Glomerular visceral epithelial cell (primary cell): ENCODE results near the gene FAM240A.

Experiments
- DNase-seq: peaks from one replicate; pipeline ENCODE4 v3.0.0-alpha.2; 2016; ENCODE audit errors: extremely low spot score

FAM240A gene

DNA sequence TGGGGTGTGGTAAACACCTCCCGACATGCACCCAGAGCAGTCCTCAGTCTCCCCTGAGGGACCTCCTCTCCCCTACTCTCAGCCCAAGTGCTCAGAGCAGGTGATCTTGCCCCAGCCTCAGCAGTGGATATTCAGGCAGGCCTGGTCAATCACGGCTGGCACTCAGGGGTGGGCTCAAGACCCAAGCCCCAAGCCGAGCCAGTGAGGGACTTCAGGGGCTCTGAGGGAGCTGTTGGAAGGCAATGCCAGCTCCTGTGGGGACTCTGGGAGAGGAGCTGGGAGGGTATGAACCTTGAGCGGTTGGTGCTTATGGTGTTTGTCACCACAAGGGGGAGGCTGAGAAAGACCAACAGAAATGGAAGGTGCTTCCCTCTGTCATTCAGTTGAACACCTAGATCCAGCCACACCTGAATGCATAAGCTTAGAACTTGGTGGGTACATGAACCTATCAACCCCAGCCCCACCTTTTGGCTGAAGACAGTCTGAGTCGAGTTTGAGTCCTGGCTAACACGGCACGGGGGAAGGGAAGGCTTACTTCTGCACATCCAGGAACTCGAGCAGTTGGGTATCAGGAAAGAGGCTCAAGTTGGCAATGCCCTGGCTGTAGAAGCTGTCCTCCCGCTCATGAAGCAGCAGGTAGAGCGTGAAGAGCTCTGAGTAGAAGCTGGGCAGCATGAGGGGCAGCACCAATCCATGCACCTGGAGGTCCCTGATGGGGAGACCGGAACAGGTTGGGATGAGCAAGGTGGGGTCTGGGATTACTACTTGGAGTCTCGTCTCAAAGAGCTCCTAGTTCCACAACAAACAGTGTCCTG lies 61.9 kb downstream of the FAM240A start:
- DNase-seq = no peak

DNA sequence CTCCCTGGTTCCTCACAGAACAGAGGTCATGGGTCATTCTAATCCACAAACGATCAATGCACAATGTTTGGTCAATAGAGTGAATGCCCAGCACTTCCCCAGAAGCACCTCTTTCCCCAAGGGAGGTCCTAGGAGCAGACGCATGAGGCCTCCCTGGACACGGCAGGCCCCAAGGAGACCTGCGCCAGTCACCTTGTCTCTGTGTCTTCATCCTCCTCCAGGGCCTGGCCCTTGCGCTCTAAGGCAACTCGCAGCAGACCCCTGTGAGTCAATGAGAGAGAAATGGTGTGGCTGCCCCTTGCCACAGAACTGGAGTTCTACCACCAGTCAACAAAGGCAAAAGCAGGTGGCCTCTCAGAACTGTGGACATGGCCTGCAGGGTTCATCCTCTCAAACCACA lies 63.1 kb downstream of the FAM240A start:
- DNase-seq = no peak
